Stimulated activated CD8-positive, alpha-beta memory T cell treated with anti-CD3 and anti-CD28 coated beads, Interleukin-12 subunit alpha, Interleukin-12 subunit beta, amount 100 ng/mL, for 1 hour (primary cell): ENCODE results near the gene MSX1.
"Not testable (repeated sequence)": the region's sequence is repeated elsewhere in the genome, so short reads cannot be mapped to it uniquely, and the experiment has no call there.

Experiments used
- DNase-seq: peaks from one replicate; pipeline ENCODE4 v3.0.0-alpha.2; 2020; ENCODE audit warnings: low read depth

Gene MSX1

GRCh38 chr4:4859325-4859798, at the start of gene MSX1:
MSX1 (plus strand) TSS chr4:4859665; CDS start chr4:4859900, 235 bp downstream.
- no peak for DNase-seq

DNA sequence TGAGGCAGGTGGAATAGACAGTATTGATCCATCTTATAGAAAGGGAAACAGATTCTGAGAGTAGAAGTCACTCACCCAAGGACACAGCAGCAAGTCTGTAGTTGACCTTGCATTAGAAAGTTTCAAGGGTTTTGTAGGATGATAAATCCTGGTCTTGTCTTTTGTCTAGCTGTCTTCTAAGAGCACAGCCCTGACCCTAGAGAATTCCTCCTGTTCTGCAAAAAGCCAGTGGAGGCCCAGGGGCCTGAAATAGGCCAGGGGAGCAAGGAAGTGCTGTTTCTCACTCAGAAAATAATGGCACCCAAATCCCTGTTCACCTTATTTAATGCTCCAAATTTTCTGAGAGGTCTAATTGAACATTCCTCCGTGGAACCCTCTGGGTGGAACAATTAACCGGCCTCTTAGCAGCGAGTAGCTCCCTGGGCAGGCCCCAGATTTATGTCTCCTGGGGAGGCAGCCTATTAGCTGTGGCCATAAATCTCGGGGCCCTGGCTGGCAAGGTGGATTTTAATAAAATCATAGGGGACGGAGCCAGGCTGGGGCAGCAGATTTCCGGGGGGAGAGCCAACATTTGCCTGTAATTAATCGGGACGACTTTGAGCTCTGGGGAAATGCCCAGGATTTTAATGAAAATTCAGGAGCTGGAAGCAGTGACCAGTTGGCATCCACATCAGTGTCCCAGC, 49.2 kb upstream of the MSX1 start:
- no peak for DNase-seq

GRCh38 chr4:4810778-4811177, 48.7 kb upstream of the MSX1 start:
- DNase-seq = no peak

- no peak for DNase-seq
Observed at GRCh38 chr4:4812145-4812794, 47.2 kb upstream of the MSX1 start.

GRCh38 chr4:4818415-4819212, 40.9 kb upstream of the MSX1 start:
- no peak for DNase-seq

DNA sequence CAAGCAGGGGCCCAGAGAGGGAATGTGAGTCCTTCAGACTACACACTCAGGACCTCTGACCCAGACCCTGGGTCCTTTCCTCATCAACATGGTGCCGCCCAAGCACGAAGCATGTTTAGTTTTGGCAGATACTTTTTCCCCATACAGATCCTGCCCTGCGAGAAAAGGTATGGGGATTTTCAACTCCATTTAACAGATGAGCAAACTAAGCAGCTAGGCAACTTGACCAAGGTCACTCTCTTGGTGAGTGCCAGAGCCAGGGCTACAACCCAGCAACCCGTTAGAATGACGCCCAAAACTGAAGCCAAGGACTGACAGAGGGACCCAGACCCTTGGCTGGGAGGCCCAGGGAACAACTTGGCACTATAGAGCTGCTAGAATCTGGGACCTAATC, 40.3 kb upstream of the MSX1 start:
- no peak for DNase-seq

GRCh38 chr4:4820261-4820660, 39.2 kb upstream of the MSX1 start:
- no peak for DNase-seq

GRCh38 chr4:4820739-4821138, 38.7 kb upstream of the MSX1 start:
- no peak for DNase-seq

DNA sequence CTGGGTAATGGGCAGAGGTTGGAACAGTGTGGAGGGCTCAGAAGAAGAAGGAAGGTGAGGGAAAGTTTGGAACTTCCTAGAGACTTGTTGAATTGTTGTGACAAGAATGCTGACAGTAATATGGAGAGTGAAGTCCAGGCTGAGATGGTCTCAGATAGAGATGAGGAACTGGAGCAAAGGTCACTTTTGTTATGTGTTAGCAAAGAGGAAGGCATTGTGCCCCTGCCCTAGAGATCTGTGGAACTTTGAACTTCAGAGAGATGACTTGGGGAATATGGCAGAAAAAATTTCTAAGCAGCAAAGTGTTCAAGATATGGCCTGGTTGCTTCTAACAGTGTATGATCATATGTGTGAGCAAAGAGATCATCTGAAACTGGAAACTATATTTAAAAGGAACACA, 37.9 kb upstream of the MSX1 start:
- no peak for DNase-seq

DNA sequence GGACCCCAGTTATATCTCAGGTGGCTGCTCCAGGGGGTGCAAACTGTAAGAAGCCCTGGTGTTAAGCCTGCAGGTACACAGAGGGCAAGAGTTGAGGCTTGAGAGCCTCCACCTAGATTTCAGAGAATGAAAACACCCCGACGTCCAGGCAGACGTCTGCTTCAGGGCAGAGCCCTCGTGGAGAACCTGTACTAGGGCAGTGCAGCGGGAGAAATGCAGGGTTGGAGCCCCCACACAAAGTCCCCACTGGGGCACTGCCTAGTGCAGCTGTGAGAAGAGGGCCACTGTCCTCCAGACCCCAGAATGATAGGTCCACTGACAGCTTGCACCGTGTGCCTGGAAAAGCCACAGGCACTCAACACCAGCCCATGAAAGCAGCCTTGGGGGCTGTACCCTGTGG, 37.2 kb upstream of the MSX1 start:
- not testable (repeated sequence) for DNase-seq

DNA sequence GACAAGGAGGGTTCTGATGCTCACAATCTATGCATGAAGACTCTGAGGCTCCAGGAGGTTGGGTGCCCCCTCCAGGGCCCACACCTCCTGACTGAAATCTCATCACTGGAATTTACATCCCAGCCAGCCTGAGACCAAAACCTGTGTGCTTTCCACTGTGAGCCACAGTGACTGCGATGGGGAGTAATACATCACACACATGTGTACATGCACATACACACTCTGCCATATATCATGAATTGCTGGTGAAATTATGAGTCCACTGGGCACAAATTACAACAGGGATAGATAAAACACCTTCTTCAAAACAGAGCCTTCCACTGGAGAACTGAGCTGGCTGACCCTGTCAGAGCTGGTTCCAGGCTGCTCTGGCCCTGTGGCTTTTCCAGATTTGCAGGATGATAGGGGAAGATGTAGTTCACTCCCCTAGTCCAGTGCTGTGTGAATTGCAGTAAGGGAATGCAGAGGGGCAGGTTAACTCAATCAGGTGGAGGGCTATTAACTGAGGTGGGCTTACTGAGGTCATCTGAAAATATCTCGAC, 35.8 kb upstream of the MSX1 start:
- no peak for DNase-seq

- no peak for DNase-seq
Observed at GRCh38 chr4:4824232-4824631, 35.2 kb upstream of the MSX1 start.

GRCh38 chr4:4825431-4825830, 34.0 kb upstream of the MSX1 start:
- no peak for DNase-seq

DNA sequence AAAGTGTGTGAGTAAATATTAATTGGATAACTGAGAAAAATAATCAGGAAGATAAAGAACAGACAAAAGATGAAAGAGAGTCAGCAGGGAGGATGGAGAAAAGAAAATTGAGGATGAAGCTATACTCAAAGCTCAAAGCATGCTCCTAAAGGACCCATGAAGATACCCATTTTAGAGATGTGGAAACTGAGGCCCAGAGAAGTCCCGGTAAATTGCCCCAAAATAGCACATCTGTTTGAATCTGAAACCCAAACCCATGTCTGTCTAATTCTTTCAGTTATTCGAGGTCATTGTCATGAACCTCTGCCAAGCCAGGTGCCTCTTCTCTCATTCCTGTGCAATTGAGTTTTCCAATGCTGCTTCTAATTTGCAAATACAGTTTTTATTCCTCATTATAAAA, 29.6 kb upstream of the MSX1 start:
- DNase-seq = no peak

GRCh38 chr4:4831266-4831665, 28.2 kb upstream of the MSX1 start:
- no peak for DNase-seq

DNA sequence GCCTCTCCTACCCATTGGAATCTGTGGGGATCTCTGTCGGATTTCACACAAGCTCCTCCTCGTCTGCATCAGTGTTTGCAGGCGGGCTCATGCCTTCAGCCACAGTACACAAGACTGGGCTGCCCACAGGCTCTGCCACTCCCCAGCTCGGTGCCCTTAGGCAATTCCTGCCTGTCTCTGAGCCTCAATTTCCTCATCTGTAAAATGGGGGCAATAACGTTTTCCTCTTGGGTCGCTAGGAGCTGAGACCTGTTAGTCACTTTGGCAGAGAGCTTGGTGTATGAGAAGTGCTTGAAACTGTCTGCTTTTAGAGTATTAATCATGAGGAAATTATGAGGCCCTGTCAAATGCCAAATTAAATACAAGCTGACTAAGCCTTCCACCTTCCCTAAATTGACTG, 27.6 kb upstream of the MSX1 start:
- DNase-seq = no peak

- DNase-seq = no peak
Observed at GRCh38 chr4:4836044-4836443, 23.4 kb upstream of the MSX1 start.

DNA sequence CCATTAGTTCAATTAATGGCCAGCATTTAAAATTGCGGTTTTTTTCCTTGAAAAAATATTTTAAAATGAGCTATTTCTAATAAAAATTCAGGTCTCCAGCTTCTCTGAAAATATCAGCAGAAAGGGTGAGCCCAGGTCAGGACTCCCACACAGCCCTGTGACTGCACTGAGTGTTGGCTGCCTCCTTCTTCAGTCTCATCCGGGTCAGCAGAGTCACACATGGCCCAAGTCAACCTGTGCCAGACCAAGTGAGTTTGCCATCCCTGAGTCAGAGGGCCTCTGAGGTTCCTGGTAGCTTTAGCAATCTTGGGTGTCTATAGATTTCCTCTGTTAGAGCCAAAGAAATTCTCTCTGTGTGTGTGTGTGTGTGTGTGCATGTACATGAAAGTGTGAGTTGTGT, 22.1 kb upstream of the MSX1 start:
- no peak for DNase-seq

DNA sequence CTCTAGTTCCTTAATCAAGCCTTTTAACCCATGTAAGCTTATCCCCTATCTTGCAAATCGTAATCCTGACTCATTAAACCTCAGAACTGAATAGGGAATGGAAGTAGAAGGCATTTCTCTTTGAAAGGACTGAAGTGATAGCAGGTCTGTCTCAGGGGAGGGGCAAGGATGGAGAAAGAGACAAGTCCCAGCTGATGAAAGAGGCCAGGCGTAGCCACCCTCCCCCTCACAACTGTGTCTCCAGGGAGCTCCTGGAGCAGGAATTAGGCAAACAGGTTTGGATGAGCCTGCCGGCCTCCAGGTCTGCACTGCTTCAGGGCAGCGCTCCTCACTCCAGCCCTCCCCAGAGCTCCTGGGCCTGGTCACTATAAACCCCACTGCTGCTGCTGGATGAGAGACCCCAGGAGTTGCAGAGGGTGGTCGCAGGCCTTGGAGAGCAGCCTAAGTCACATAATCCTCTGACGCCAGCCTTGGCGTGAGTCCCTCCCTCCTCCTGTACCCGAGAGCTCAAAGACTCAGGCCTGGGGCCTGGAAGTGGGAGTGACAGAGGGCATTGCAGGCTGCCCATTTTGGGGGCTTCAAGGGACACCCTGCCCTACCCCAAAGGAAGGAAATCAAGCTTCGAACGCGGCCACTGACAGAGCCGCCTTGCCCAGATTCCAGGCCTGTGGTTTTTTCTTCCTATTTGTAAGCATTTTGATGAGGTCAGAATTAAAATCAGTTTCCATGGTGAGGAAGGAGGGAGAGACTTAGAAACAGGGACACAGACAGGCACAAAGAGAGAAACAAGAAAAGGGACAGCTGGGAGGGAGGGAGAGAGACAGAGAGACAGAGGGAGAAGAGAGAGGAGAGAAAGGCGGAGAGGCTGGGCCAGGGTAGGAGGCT, 21.2 kb upstream of the MSX1 start:
- DNase-seq = no peak

GRCh38 chr4:4838936-4839810, 20.3 kb upstream of the MSX1 start:
- DNase-seq = no peak

DNA sequence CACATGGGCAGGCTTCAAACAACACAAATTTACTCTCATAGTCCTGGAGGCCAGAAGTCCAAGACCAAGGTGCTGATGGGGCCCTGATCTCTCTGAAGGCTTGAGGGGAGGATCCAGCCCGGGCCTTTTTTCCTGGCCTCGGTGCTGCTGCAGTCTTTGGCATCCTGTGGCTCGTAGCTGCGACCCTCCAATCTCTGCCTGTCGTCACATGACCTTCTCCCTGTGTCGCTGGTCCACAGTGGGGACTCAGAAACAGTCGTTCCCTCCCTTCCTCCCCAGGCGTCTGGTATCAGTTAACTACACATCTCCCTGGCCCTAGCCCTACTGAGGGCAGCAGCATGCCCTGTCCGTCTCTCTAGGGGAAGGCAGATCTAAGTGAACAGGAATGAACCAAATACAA, 19.1 kb upstream of the MSX1 start:
- no peak for DNase-seq
